ENCODE results near the gene UBAC2. TPM values are rescaled to one million over a fixed set of nuclear protein-coding genes. Genes with fewer than 3 reads are reported as not detected.

Gene UBAC2
- total and polyA plus RNA-seq, 7 donors = 31.8 to 73.9 (median 47.6) TPM

- Histone ChIP-seq H3K36me3 (no peaks in the 10 kb centered on the region), H3K9me3 (peaks cover 0 to 3% (median 0%) of the 10 kb centered on the region in 4 donors), H3K4me3 (no peak overlapping the region), H3K27me3 (no peaks in the 10 kb centered on the region), H3K4me1 (no peaks in the 10 kb centered on the region), H3K27ac (no peak overlapping the region)
- WGBS, 2 donors = 35 to 51% methylated on average over 1 of the region's 1 CpG
- no peak for DNase-seq
- TF ChIP-seq CTCF (IDR thresholded peaks at IDR 0.05) = no peak
- no peak for TF ChIP-seq POLR2AphosphoS5 (IDR thresholded peaks at IDR 0.05)
- no peak for TF ChIP-seq POLR2A (IDR thresholded peaks at IDR 0.05)
- TF ChIP-seq EP300 (IDR thresholded peaks at IDR 0.05) = no peak
- intact Hi-C loops (cut with DNase I) = no loop called here
Measured at GRCh38 chr13:99275093-99275469, 74.4 kb downstream of the UBAC2 start.

- 79 to 91% methylated on average over 2 of the region's 2 CpGs for WGBS, 2 donors
- no peak for TF ChIP-seq POLR2A (IDR thresholded peaks at IDR 0.05)
- TF ChIP-seq POLR2AphosphoS5 (IDR thresholded peaks at IDR 0.05) = no peak
- no peak for TF ChIP-seq CTCF (IDR thresholded peaks at IDR 0.05)
- TF ChIP-seq EP300 (IDR thresholded peaks at IDR 0.05) = no peak
- peaks cover 0 to 2% (median 0%) of the 10 kb centered on the region in 4 donors for H3K4me1 ChIP-seq
- H3K27ac ChIP-seq = no peak overlapping the region
- no peaks in the 10 kb centered on the region for H3K27me3 ChIP-seq
- intact Hi-C loops (cut with DNase I) = no loop called here
- H3K36me3 ChIP-seq = no peaks in the 10 kb centered on the region
- no peak overlapping the region for H3K4me3 ChIP-seq
- H3K9me3 ChIP-seq = peaks cover 0 to 3% (median 0%) of the 10 kb centered on the region in 4 donors
- DNase-seq = no peak
Measured at GRCh38 chr13:99276706-99277105, 76.1 kb downstream of the UBAC2 start.

GRCh38 chr13:99277629-99278028 lies 77.0 kb downstream of the UBAC2 start:
- H3K27me3 ChIP-seq = no peaks in the 10 kb centered on the region
- peaks cover 0 to 11% (median 3%) of the 10 kb centered on the region in 4 donors for H3K4me1 ChIP-seq
- intact Hi-C loops (cut with DNase I) = no loop called here
- DNase-seq = no peak
- TF ChIP-seq CTCF (IDR thresholded peaks at IDR 0.05) (no peak), EP300 (IDR thresholded peaks at IDR 0.05) (peak in 2 of 4 donors; percentile 42 to 54)
- WGBS, 2 donors = 88 to 92% methylated on average over 4 of the region's 4 CpGs
- H3K27ac ChIP-seq = peak overlapping the region in 1 of 4 donors; percentile 13
- H3K9me3 ChIP-seq = peaks cover 0 to under 1% (median 0%) of the 10 kb centered on the region in 4 donors
- H3K4me3 ChIP-seq = no peak overlapping the region
- no peaks in the 10 kb centered on the region for H3K36me3 ChIP-seq

- TF ChIP-seq POLR2AphosphoS5 (IDR thresholded peaks at IDR 0.05) (no peak), EP300 (IDR thresholded peaks at IDR 0.05) (no peak)
- intact Hi-C loops (cut with DNase I) = no loop called here
- DNase-seq = no peak
- Histone ChIP-seq H3K4me1 (peaks cover 0 to 16% (median 6%) of the 10 kb centered on the region in 4 donors), H3K4me3 (no peak overlapping the region), H3K27ac (peak overlapping the region in 1 of 4 donors; percentile 13), H3K36me3 (no peaks in the 10 kb centered on the region), H3K27me3 (no peaks in the 10 kb centered on the region), H3K9me3 (no peaks in the 10 kb centered on the region)
- WGBS, 2 donors = 67 to 93% methylated on average over 5 of the region's 5 CpGs
Measured at GRCh38 chr13:99278200-99278599, 77.5 kb downstream of the UBAC2 start.

- 75 to 88% methylated on average over 3 of the region's 3 CpGs for WGBS, 2 donors
Measured at GRCh38 chr13:99278843-99279242, 78.2 kb downstream of the UBAC2 start.

More at GRCh38 chr13:99278843-99279242, 78.2 kb downstream of the UBAC2 start:
- H3K9me3 ChIP-seq = no peaks in the 10 kb centered on the region
- no peak overlapping the region for H3K27ac ChIP-seq
- H3K36me3 ChIP-seq = no peaks in the 10 kb centered on the region
- H3K4me3 ChIP-seq = no peak overlapping the region
- intact Hi-C loops (cut with DNase I) = no loop called here
- peaks cover 0 to 18% (median 6%) of the 10 kb centered on the region in 4 donors for H3K4me1 ChIP-seq
- no peak for TF ChIP-seq CTCF (IDR thresholded peaks at IDR 0.05)
- TF ChIP-seq EP300 (IDR thresholded peaks at IDR 0.05) = no peak
- no peak for TF ChIP-seq POLR2A (IDR thresholded peaks at IDR 0.05)
- no peak for TF ChIP-seq POLR2AphosphoS5 (IDR thresholded peaks at IDR 0.05)
- H3K27me3 ChIP-seq = no peaks in the 10 kb centered on the region
- DNase-seq = no peak

Measured in sigmoid colon (tissue), 7 donors.